22Rv1 (cell line): ENCODE results near the gene SERPINB1.

Source experiments
- H3K27ac ChIP-seq: fragments of 450-650 bp; 2 replicates; pipeline ENCODE4 v1.5.1; 2017
- ZFX ChIP-seq: fragments of 450-650 bp; IDR thresholded peaks from 2 replicates; pipeline ENCODE4 v1.6.1; 2017; ENCODE audit warnings: antibody characterized with exemption, borderline replicate concordance
- TF ChIP-seq, protein P1 (sequence below): fragments of 450-650 bp; IDR thresholded peaks from 2 replicates; pipeline ENCODE4 v1.5.1; 2017; ENCODE audit warnings: mild to moderate bottlenecking

The SERPINB1 gene

DNA sequence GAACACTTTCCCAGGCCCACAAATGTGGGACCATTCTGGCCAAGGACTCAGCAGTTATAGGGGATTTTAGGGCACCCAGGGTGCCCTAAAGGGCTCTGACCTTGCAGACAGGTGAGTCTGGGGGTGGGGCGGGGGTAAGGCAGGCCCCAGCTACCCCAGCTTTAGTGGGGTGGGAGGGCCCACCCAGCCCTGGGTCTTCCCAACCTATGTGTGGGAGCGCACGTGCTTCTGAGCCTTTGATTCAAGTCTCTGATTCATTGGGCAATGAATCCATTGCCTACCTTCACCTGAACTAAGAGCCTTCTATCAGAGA, 958 bp downstream of the SERPINB1 start:
- peak overlapping the region; percentile 96 for H3K27ac ChIP-seq
- TF ChIP-seq, protein P1, sequence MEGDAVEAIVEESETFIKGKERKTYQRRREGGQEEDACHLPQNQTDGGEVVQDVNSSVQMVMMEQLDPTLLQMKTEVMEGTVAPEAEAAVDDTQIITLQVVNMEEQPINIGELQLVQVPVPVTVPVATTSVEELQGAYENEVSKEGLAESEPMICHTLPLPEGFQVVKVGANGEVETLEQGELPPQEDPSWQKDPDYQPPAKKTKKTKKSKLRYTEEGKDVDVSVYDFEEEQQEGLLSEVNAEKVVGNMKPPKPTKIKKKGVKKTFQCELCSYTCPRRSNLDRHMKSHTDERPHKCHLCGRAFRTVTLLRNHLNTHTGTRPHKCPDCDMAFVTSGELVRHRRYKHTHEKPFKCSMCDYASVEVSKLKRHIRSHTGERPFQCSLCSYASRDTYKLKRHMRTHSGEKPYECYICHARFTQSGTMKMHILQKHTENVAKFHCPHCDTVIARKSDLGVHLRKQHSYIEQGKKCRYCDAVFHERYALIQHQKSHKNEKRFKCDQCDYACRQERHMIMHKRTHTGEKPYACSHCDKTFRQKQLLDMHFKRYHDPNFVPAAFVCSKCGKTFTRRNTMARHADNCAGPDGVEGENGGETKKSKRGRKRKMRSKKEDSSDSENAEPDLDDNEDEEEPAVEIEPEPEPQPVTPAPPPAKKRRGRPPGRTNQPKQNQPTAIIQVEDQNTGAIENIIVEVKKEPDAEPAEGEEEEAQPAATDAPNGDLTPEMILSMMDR = no peak
- no peak for TF ChIP-seq ZFX

GRCh38 chr6:2839982-2840748, 1.5 kb downstream of the SERPINB1 start:
- H3K27ac ChIP-seq = peak overlapping the region; percentile 96
- TF ChIP-seq, protein P1 = no peak
- TF ChIP-seq ZFX = no peak

DNA sequence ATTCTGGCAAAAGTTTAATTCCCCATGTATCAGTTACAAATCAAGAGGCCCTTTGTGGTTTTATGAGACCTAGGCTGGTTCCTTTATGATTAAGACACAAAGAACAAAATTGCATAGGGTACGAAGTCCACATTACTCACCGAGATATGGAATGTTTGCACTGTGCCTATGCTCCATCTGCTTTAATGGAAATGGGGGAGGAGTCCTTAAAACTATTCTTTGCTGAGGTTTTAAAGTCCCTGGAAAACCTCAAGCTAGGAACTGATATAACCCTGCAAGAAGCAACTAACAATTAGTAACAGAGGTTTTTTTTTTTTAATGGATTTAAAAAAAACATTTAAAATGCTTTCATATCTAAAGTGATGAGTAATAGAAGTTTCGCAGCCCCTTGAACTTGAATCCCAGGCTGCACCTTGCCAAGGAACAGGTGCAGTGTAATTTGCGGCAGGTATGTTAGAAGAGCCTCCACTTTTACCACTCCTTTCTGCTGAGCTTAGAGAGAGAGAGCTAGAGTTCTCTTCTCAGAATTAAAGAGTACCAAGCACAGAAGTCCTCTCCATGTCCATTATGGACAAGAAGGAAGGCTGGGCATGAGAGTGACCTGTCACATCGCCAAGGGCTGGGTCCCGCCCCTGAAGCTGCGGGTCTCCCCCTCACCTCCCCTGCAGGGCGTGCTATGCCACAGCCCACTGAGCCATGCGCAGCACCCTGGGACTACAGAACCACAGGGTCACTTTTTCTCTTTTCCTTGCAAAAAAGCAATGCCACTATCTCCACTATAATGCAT, 2.3 kb downstream of the SERPINB1 start:
- TF ChIP-seq, protein P1 = no peak
- no peak for TF ChIP-seq ZFX
- peak overlapping the region; percentile 96 for H3K27ac ChIP-seq

DNA sequence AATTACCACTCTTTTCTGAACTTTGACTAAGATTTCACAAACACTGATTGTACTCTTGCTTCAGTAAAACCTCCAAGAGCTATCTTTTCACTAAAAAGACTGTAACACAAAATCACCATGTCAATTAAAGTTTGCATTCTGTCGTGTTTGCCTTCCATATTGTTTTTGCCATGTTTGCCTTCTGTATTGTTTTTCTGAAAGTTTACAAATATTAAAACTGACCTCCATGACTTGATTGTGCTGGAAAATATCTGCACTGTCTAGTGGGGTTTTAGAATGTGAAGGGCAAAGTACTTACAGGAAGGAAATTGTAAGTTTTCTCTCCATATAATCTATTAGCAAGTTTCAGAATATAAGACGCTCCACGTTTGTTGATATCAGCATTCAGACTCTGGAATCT, 3.4 kb downstream of the SERPINB1 start:
- TF ChIP-seq, protein P1 = no peak
- no peak for TF ChIP-seq ZFX
- peak overlapping the region; percentile 96 for H3K27ac ChIP-seq

GRCh38 chr6:2834262-2834661, 7.4 kb downstream of the SERPINB1 start:
- TF ChIP-seq ZFX = no peak
- TF ChIP-seq, protein P1 = no peak
- H3K27ac ChIP-seq = no peak overlapping the region

GRCh38 chr6:2831392-2831791, 10.3 kb downstream of the SERPINB1 start:
- 0 out of 2 replicates have a peak overlapping the region, but pooled peaks have one; percentile 7 for H3K27ac ChIP-seq
- TF ChIP-seq, protein P1 = no peak
- TF ChIP-seq ZFX = no peak

DNA sequence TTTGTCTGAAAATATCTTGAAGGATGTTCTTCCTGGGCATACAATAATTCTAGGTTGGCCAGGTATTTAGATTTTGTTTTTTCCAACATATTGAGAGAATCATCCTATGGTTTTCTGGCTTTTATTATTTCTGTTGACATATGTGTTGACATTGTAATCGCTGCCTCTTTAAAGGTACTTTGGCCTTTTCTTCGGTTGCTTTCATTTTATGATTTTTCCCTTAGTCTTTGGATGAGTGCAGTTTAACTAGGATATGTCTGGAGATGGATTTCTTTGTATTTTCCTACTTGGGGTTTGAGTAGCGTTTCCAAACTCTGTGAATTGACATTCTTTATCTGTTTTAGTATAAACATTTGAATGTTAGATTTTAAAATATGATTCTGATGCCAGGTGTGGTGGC, 11.5 kb downstream of the SERPINB1 start:
- TF ChIP-seq ZFX = no peak
- TF ChIP-seq, protein P1 = no peak
- H3K27ac ChIP-seq = no peak overlapping the region
